ENCODE results near the gene WLS. TPM values are rescaled to one million over a fixed set of nuclear protein-coding genes. Genes with fewer than 3 reads are reported as not detected.

The WLS gene
- polyA plus RNA-seq, 1 donor from 2014 or later = 8.8 TPM

DNA sequence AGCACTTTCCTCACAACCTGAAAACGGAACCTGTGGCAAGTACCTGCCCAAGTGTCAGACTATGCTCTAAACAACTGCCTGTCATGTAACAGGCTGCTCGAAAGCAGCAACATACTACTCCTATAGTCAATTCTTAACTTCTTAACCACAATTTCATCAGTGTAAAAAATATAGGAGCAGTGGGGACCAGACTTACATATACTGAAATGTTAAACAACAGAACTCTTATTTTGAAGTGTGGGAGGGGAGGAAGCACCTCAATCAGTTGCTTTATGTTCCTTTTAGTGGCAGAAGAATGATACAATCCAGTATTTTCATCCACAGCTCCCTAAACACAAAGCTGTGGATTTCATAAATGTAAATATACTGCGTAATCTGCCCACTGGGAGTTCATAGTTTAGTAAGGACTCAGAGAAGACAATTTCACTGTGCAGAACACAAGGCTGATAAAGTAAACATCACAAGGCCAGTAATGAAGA lies 44.2 kb downstream of the WLS start:
- no peak overlapping the region for H3K9ac ChIP-seq (ENCODE audit: low read length)
- H3K4me3 ChIP-seq (ENCODE audit: low read length) = no peak overlapping the region
- H3F3A ChIP-seq (ENCODE audit: insufficient read depth, low read length, poor library complexity, severe bottlenecking) = no peaks in the 10 kb centered on the region
- H3K9me2 ChIP-seq (ENCODE audit: insufficient read depth, low read length) = no peaks in the 10 kb centered on the region
- H3K4me2 ChIP-seq (ENCODE audit: low read length) = no peak overlapping the region
- H3K27ac ChIP-seq (ENCODE audit: low read length) = no peak overlapping the region
- no peaks in the 10 kb centered on the region for H4K20me1 ChIP-seq (ENCODE audit: insufficient read depth)
- TF ChIP-seq MXI1 (conservative IDR thresholded peaks at IDR 0.05; ENCODE audit: poor library complexity, severe bottlenecking) = no peak
- TF ChIP-seq, protein P1, sequence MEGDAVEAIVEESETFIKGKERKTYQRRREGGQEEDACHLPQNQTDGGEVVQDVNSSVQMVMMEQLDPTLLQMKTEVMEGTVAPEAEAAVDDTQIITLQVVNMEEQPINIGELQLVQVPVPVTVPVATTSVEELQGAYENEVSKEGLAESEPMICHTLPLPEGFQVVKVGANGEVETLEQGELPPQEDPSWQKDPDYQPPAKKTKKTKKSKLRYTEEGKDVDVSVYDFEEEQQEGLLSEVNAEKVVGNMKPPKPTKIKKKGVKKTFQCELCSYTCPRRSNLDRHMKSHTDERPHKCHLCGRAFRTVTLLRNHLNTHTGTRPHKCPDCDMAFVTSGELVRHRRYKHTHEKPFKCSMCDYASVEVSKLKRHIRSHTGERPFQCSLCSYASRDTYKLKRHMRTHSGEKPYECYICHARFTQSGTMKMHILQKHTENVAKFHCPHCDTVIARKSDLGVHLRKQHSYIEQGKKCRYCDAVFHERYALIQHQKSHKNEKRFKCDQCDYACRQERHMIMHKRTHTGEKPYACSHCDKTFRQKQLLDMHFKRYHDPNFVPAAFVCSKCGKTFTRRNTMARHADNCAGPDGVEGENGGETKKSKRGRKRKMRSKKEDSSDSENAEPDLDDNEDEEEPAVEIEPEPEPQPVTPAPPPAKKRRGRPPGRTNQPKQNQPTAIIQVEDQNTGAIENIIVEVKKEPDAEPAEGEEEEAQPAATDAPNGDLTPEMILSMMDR (IDR thresholded peaks at IDR 0.05; ENCODE audit: poor library complexity, severe bottlenecking) = no peak
- TF ChIP-seq EP300 (conservative IDR thresholded peaks at IDR 0.05; ENCODE audit: poor library complexity, severe bottlenecking) = no peak
- no peak for TF ChIP-seq POLR2AphosphoS5 (IDR thresholded peaks at IDR 0.05)
- TF ChIP-seq TAF1 (IDR thresholded peaks at IDR 0.05; ENCODE audit: low read depth) = no peak
- TF ChIP-seq, protein P2, sequence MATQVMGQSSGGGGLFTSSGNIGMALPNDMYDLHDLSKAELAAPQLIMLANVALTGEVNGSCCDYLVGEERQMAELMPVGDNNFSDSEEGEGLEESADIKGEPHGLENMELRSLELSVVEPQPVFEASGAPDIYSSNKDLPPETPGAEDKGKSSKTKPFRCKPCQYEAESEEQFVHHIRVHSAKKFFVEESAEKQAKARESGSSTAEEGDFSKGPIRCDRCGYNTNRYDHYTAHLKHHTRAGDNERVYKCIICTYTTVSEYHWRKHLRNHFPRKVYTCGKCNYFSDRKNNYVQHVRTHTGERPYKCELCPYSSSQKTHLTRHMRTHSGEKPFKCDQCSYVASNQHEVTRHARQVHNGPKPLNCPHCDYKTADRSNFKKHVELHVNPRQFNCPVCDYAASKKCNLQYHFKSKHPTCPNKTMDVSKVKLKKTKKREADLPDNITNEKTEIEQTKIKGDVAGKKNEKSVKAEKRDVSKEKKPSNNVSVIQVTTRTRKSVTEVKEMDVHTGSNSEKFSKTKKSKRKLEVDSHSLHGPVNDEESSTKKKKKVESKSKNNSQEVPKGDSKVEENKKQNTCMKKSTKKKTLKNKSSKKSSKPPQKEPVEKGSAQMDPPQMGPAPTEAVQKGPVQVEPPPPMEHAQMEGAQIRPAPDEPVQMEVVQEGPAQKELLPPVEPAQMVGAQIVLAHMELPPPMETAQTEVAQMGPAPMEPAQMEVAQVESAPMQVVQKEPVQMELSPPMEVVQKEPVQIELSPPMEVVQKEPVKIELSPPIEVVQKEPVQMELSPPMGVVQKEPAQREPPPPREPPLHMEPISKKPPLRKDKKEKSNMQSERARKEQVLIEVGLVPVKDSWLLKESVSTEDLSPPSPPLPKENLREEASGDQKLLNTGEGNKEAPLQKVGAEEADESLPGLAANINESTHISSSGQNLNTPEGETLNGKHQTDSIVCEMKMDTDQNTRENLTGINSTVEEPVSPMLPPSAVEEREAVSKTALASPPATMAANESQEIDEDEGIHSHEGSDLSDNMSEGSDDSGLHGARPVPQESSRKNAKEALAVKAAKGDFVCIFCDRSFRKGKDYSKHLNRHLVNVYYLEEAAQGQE (IDR thresholded peaks at IDR 0.05; ENCODE audit: borderline replicate concordance) = no peak
- no peak for TF ChIP-seq RAD21 (conservative IDR thresholded peaks at IDR 0.05)
- TF ChIP-seq SMC3 (conservative IDR thresholded peaks at IDR 0.05; ENCODE audit: poor library complexity) = no peak
- no peak for TF ChIP-seq EZH2 (IDR thresholded peaks at IDR 0.05; ENCODE audit: borderline replicate concordance, insufficient read depth, low read length, poor library complexity, severe bottlenecking)
- no peaks in the 10 kb centered on the region for H3K9me3 ChIP-seq (ENCODE audit: low read length)
- H3K27me3 ChIP-seq (ENCODE audit: insufficient read depth, low read depth, low read length) = no peaks in the 10 kb centered on the region
- H2AFZ ChIP-seq (ENCODE audit: low read depth, low read length) = no peak overlapping the region
- H3K36me3 ChIP-seq (ENCODE audit: insufficient read depth, low read length) = no peaks in the 10 kb centered on the region
- no peaks in the 10 kb centered on the region for H3K79me2 ChIP-seq (replicated peaks; ENCODE audit: insufficient read depth, low read length)

DNA sequence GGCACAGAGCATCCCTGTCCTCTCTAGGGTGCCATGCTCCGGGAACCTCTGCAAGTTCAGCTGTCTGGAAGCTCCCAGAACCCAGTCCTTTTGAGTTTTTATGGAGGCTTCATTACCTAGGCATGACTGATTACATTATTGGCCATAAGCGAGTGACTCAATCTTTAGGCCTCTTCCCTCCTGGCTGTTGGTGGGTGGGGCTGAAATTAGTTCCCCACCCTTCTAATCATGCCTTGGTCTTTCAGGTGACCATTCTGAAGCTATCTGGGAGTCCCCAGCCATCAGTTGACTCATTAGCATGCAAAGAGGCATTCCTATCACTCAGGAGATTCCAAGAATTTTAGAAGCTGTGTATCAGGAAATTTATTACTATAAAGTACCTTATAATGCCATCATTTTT lies 46.6 kb downstream of the WLS start:
- no peaks in the 10 kb centered on the region for H3K79me2 ChIP-seq (replicated peaks; ENCODE audit: insufficient read depth, low read length)
- no peaks in the 10 kb centered on the region for H3F3A ChIP-seq (ENCODE audit: insufficient read depth, low read length, poor library complexity, severe bottlenecking)
- no peaks in the 10 kb centered on the region for H4K20me1 ChIP-seq (ENCODE audit: insufficient read depth)
- no peaks in the 10 kb centered on the region for H3K9me2 ChIP-seq (ENCODE audit: insufficient read depth, low read length)
- TF ChIP-seq TAF1 (IDR thresholded peaks at IDR 0.05; ENCODE audit: low read depth) (no peak), SMC3 (conservative IDR thresholded peaks at IDR 0.05; ENCODE audit: poor library complexity) (no peak), EZH2 (IDR thresholded peaks at IDR 0.05; ENCODE audit: borderline replicate concordance, insufficient read depth, low read length, poor library complexity, severe bottlenecking) (no peak), RAD21 (conservative IDR thresholded peaks at IDR 0.05) (no peak), POLR2AphosphoS5 (IDR thresholded peaks at IDR 0.05) (no peak), MXI1 (conservative IDR thresholded peaks at IDR 0.05; ENCODE audit: poor library complexity, severe bottlenecking) (no peak), EP300 (conservative IDR thresholded peaks at IDR 0.05; ENCODE audit: poor library complexity, severe bottlenecking) (no peak)
- TF ChIP-seq, protein P2 (IDR thresholded peaks at IDR 0.05; ENCODE audit: borderline replicate concordance) = no peak
- TF ChIP-seq, protein P1 (IDR thresholded peaks at IDR 0.05; ENCODE audit: poor library complexity, severe bottlenecking) = no peak
- H3K4me2 ChIP-seq (ENCODE audit: low read length) = no peak overlapping the region
- H3K36me3 ChIP-seq (ENCODE audit: insufficient read depth, low read length) = no peaks in the 10 kb centered on the region
- no peak overlapping the region for H2AFZ ChIP-seq (ENCODE audit: low read depth, low read length)
- H3K27ac ChIP-seq (ENCODE audit: low read length) = no peak overlapping the region
- no peaks in the 10 kb centered on the region for H3K9me3 ChIP-seq (ENCODE audit: low read length)
- no peak overlapping the region for H3K4me3 ChIP-seq (ENCODE audit: low read length)
- no peak overlapping the region for H3K9ac ChIP-seq (ENCODE audit: low read length)
- no peaks in the 10 kb centered on the region for H3K27me3 ChIP-seq (ENCODE audit: insufficient read depth, low read depth, low read length)

All from neural cell (in vitro differentiated cells).